SJCRH30 (cell line): ENCODE measurements around the gene CHRNA4. TPM values are rescaled to one million over a fixed set of nuclear protein-coding genes. Genes with fewer than 3 reads are reported as not detected.
"Not testable (repeated sequence)": the region's sequence is repeated elsewhere in the genome, so short reads cannot be mapped to it uniquely, and the experiment has no call there.

Experiments used
- DNase-seq, 2 experiments: peaks; one replicate each; pipeline ENCODE4 v3.0.0-alpha.2; 2015 to 2020
- H3K27ac ChIP-seq: fragments of 250-450 bp; sonication (Bioruptor Pico); 2 replicates; pipeline ENCODE4 v1.5.1; 2020; ENCODE audit warnings: mild to moderate bottlenecking, moderate library complexity
- H3K27me3 ChIP-seq: fragments of 250-450 bp; sonication (Bioruptor Pico); 2 replicates; pipeline ENCODE4 v1.5.1; 2020; ENCODE audit warnings: mild to moderate bottlenecking, moderate library complexity
- H3K36me3 ChIP-seq: fragments of 250-450 bp; sonication (Bioruptor Pico); 2 replicates; pipeline ENCODE4 v1.5.1; 2020; ENCODE audit warnings: mild to moderate bottlenecking, moderate library complexity
- H3K4me1 ChIP-seq: fragments of 250-450 bp; sonication (Bioruptor Pico); 2 replicates; pipeline ENCODE4 v1.5.1; 2020; ENCODE audit warnings: mild to moderate bottlenecking, moderate library complexity
- H3K4me3 ChIP-seq: fragments of 250-450 bp; sonication (Bioruptor Pico); 2 replicates; pipeline ENCODE4 v1.5.1; 2020; ENCODE audit warnings: mild to moderate bottlenecking, moderate library complexity
- H3K9me3 ChIP-seq: fragments of 250-450 bp; sonication (Bioruptor Pico); replicated peaks from 2 replicates; pipeline ENCODE4 v1.5.1; 2020; ENCODE audit warnings: mild to moderate bottlenecking, moderate library complexity
- total RNA-seq: library from RNA; depleted of rRNA; stranded (reverse); fragments of >200 nt; shearing (Covaris generic); gene quantifications from 2 replicates; pipeline ENCODE4 v1.2.3, GENCODE V29; 2014

Gene CHRNA4
- total RNA-seq, 1 experiment from 2014 or later = 0.06 TPM

DNA sequence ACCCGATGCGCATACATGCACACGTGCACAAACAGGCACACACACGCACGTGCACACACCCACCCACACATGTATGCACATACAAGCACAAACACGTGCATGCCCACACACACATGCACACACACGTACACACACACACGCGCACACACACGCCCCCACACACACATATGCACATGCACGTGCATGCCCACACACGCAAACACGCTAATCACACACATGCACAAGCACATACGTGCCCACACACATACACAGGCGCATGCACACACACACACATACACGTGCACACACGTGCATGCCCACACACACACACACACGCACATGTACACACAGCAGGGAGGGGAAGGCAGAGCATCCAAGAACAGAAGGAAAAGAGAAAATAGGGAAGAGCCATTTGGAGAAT, 26.8 kb upstream of the CHRNA4 start:
- H3K4me3 ChIP-seq = no peak overlapping the region
- H3K27ac ChIP-seq = no peak overlapping the region
- no peak for DNase-seq
- peaks cover 22% of the 10 kb centered on the region for H3K9me3 ChIP-seq
- no peaks in the 10 kb centered on the region for H3K4me1 ChIP-seq
- H3K27me3 ChIP-seq = peaks cover 26% of the 10 kb centered on the region
- no peaks in the 10 kb centered on the region for H3K36me3 ChIP-seq

DNA sequence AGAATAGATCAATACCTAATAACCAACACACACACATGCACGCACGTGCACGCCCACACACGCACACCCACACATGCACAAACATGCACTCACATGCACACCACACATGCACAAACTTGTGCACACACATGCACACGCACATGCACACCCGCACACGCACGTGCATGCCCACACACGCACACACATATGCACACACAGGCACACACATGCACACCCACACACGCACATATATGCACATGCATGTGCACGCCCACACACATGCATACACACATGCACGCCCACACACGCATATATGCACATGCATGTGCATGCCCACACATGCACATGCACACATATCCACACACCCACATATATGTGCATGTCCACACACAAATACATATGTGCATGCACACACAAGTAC, 26.2 kb upstream of the CHRNA4 start:
- peaks cover 22% of the 10 kb centered on the region for H3K9me3 ChIP-seq
- DNase-seq = no peak
- no peak overlapping the region for H3K27ac ChIP-seq
- peaks cover 26% of the 10 kb centered on the region for H3K27me3 ChIP-seq
- H3K4me3 ChIP-seq = no peak overlapping the region
- no peaks in the 10 kb centered on the region for H3K4me1 ChIP-seq
- no peaks in the 10 kb centered on the region for H3K36me3 ChIP-seq

- H3K9me3 ChIP-seq = peaks cover 22% of the 10 kb centered on the region
- DNase-seq = no peak
- H3K36me3 ChIP-seq = no peaks in the 10 kb centered on the region
Measured at GRCh38 chr20:63386491-63386890, 25.3 kb upstream of the CHRNA4 start.

DNA sequence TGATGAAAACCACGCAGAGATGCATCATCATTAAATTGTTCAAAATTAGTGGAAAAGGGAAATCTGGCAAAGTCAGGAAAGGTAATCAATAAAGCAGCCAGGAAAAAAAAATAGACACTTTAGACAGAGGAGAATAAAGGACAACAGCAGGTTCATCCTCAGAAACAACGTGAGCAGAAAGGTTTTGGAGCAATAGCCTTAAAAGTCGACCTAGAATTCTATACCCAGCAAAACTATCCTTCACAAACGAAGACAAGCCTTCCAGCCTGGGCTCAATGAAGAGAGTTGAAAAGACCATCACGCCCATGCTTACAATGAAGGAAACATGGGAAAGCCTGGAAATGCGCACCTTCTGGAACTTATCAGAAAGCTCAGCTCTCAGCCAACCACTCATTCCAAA, 24.7 kb upstream of the CHRNA4 start:
- no peaks in the 10 kb centered on the region for H3K4me1 ChIP-seq
- H3K9me3 ChIP-seq = peaks cover 22% of the 10 kb centered on the region
- no peak for DNase-seq
- no peak overlapping the region for H3K4me3 ChIP-seq
- no peak overlapping the region for H3K27ac ChIP-seq
- H3K36me3 ChIP-seq = no peaks in the 10 kb centered on the region
- H3K27me3 ChIP-seq = peaks cover 19% of the 10 kb centered on the region; the same call in 1 of the 2 replicates

More at GRCh38 chr20:63386491-63386890, 25.3 kb upstream of the CHRNA4 start:
- H3K4me1 ChIP-seq = no peaks in the 10 kb centered on the region
- H3K27me3 ChIP-seq = peaks cover 24% of the 10 kb centered on the region
- no peak overlapping the region for H3K27ac ChIP-seq
- no peak overlapping the region for H3K4me3 ChIP-seq

- Histone ChIP-seq H3K36me3 (no peaks in the 10 kb centered on the region), H3K4me1 (no peaks in the 10 kb centered on the region), H3K9me3 (peaks cover 22% of the 10 kb centered on the region), H3K4me3 (no peak overlapping the region), H3K27me3 (peaks cover 19% of the 10 kb centered on the region; the same call in 1 of the 2 replicates), H3K27ac (no peak overlapping the region)
- DNase-seq = no peak
Measured at GRCh38 chr20:63384336-63384735, 23.2 kb upstream of the CHRNA4 start.

GRCh38 chr20:63383556-63383955, 22.4 kb upstream of the CHRNA4 start:
- H3K9me3 ChIP-seq = peaks cover 22% of the 10 kb centered on the region
- DNase-seq = no peak
- peaks cover 16% of the 10 kb centered on the region; the same call in 1 of the 2 replicates for H3K27me3 ChIP-seq
- no peaks in the 10 kb centered on the region for H3K36me3 ChIP-seq
- no peaks in the 10 kb centered on the region for H3K4me1 ChIP-seq
- H3K27ac ChIP-seq = no peak overlapping the region
- no peak overlapping the region for H3K4me3 ChIP-seq

GRCh38 chr20:63382551-63383300, 21.6 kb upstream of the CHRNA4 start:
- no peak overlapping the region for H3K27ac ChIP-seq
- H3K4me3 ChIP-seq = no peak overlapping the region
- H3K9me3 ChIP-seq = peaks cover 22% of the 10 kb centered on the region
- H3K27me3 ChIP-seq = peaks cover 23% of the 10 kb centered on the region
- DNase-seq = no peak
- no peaks in the 10 kb centered on the region for H3K36me3 ChIP-seq
- no peaks in the 10 kb centered on the region for H3K4me1 ChIP-seq

- Histone ChIP-seq H3K27me3 (peaks cover 31% of the 10 kb centered on the region), H3K27ac (no peak overlapping the region), H3K4me3 (no peak overlapping the region), H3K36me3 (no peaks in the 10 kb centered on the region), H3K4me1 (no peaks in the 10 kb centered on the region), H3K9me3 (peaks cover 19% of the 10 kb centered on the region)
- DNase-seq = peak in 1 of 2 experiments; percentile 74
Measured at GRCh38 chr20:63381781-63382431, 20.8 kb upstream of the CHRNA4 start.

- DNase-seq = no peak
- H3K27me3 ChIP-seq = peaks cover 39% of the 10 kb centered on the region
Measured at GRCh38 chr20:63380346-63380870, 19.3 kb upstream of the CHRNA4 start.

GRCh38 chr20:63379872-63380271, 18.7 kb upstream of the CHRNA4 start:
- not testable (repeated sequence) for H3K4me1 ChIP-seq, H3K4me3 ChIP-seq, H3K27ac ChIP-seq, H3K36me3 ChIP-seq, H3K9me3 ChIP-seq, DNase-seq
- peaks cover 39% of the 10 kb centered on the region for H3K27me3 ChIP-seq

More at GRCh38 chr20:63380346-63380870, 19.3 kb upstream of the CHRNA4 start:
- no peaks in the 10 kb centered on the region for H3K4me1 ChIP-seq
- no peaks in the 10 kb centered on the region for H3K36me3 ChIP-seq
- H3K27ac ChIP-seq = no peak overlapping the region
- H3K9me3 ChIP-seq = peaks cover 5% of the 10 kb centered on the region
- H3K4me3 ChIP-seq = no peak overlapping the region

DNA sequence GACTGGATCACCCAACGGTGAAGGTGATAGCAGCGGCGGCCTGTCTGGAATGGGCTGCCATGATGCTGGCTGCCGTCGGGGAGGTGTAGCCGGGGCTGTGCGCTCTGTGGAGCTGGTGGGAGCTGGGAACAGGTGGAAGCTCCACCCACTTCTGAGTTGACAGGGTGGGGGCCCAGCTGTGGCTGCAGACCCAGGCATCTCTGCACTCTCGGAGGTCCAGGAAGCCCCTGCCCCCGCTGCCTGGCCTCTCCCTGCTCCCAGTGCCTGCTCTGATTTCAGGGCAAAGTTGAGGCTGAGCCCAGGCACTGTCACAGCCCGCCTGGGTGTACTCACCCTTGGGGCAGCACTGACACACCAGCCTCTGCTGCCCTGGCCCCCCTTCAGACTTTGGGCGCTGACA, 18.1 kb upstream of the CHRNA4 start:
- Histone ChIP-seq H3K27me3 (peaks cover 42% of the 10 kb centered on the region), H3K4me3 (no peak overlapping the region)

DNA sequence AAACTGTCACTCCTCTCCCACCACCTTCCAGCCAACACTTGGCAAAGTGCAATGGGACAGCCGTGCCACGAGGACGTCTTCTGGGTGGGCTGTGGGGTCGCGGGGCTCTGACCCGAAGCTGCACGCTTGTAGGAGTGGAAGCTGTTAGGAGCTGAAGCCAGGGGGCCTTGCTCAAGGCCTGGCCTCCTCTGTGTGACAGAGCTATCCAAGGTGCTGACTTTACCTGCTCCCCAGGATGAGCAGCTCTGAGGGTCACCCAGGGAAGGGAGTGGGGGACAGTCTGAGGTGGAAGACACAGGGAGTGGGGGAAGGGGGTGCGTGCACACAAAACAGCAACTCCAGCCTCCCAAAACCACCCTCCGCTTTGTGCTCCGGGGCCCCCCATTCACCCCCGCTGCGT, 17.5 kb upstream of the CHRNA4 start:
- H3K4me3 ChIP-seq = no peak overlapping the region
- no peaks in the 10 kb centered on the region for H3K36me3 ChIP-seq
- H3K4me1 ChIP-seq = no peaks in the 10 kb centered on the region
- no peaks in the 10 kb centered on the region for H3K9me3 ChIP-seq
- peaks cover 47% of the 10 kb centered on the region for H3K27me3 ChIP-seq
- DNase-seq = peak in 1 of 2 experiments; percentile 56
- no peak overlapping the region for H3K27ac ChIP-seq

More for the DNA sequence above, 18.1 kb upstream of the CHRNA4 start:
- no peak for DNase-seq
- H3K27ac ChIP-seq = no peak overlapping the region
- no peaks in the 10 kb centered on the region for H3K4me1 ChIP-seq
- H3K9me3 ChIP-seq = no peaks in the 10 kb centered on the region
- H3K36me3 ChIP-seq = no peaks in the 10 kb centered on the region

DNA sequence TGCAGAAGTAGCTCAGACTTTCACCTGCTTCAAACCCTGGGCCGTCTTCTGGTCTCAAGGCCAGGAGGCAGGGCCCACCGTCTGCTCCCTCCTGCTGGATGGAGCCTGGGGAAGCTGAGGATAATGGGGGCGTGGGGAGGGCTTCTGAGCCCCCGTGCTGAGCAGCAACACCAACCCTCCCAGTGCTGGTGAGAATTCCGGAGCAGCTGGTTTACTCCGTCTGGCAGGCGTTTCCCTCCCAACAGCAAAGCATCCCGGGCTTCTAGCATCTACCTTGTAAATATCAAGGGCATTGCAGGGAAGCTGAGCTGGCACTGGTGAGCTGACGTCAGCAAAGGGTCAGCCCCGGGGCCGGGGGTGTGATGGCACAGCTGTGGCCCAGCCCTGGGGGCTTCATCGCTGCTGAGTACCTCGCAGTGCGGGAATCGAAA, 16.8 kb upstream of the CHRNA4 start:
- DNase-seq = no peak
- Histone ChIP-seq H3K4me3 (no peak overlapping the region), H3K36me3 (no peaks in the 10 kb centered on the region), H3K9me3 (no peaks in the 10 kb centered on the region), H3K27ac (no peak overlapping the region), H3K27me3 (peaks cover 47% of the 10 kb centered on the region), H3K4me1 (no peaks in the 10 kb centered on the region)

DNA sequence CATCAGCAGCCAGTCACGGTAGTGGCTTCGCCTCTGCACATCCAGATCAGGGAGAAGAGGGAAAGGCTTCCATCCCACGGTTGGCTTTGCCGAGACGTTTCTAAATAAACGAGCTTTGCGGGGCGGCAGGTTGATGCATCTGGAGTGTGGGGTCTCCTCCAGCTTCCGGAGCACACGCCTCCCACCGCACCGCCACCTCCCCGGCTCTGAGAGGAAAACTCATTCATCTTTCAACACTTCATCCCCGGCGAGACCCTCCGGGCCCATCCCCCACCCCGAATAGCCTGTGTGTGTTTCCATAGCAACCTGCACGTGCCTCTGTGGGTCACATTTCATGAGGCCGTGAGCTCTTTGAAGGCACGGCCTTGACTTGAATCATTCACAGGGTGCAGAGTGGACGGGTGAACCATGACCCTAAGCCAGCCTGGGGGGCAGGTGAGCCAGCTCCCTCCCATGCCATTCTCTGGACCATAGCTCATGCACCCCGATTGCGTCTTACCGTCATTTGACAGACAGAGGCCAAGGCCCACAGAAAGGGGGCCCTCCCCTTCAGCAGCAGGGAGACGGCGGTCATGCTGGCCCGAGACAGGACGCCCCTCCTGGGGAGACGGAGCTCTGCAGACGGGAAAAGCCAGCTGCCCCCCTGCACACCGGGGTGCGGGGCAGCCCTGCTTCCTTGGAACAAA, 16.2 kb upstream of the CHRNA4 start:
- H3K27ac ChIP-seq = no peak overlapping the region
- H3K4me1 ChIP-seq = no peaks in the 10 kb centered on the region
- H3K4me3 ChIP-seq = no peak overlapping the region
- no peaks in the 10 kb centered on the region for H3K36me3 ChIP-seq
- peaks cover 52% of the 10 kb centered on the region for H3K27me3 ChIP-seq
- no peak for DNase-seq
- no peaks in the 10 kb centered on the region for H3K9me3 ChIP-seq
